GM21526 (cell line): ENCODE results near the gene PAPLN.
"Not testable (repeated sequence)": the region's sequence is repeated elsewhere in the genome, so short reads cannot be mapped to it uniquely, and the experiment has no call there.

ENCODE experiments used
- ATAC-seq: cut with Tn5 transposase; IDR thresholded peaks from one replicate; pipeline ENCODE4 v1.9.1; 2021; ENCODE audit warnings: moderate library complexity; ENCODE audit not compliant: unreplicated experiment, low FRiP score

The PAPLN gene

DNA sequence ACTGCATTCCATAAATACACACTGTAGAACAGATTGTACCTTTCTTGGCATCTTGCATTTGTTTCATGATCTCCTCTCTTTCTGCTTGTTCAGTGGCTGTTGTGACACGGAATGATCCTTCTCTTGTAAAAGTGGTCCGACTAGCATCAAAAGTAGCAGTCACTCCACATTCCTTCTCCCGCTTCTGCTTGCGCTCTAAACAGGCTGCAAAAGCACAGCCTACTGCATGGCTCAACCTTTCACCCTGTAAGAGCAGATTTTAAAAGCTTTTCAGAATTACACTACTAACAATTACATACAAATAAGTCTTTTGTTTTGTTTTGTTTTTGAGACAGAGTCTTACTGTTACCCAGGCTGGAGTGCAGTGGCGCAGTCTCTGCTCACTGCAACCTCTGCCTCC lies 49.8 kb downstream of the PAPLN start:
- no peak for ATAC-seq

GRCh38 chr14:73289308-73289707 lies 52.0 kb downstream of the PAPLN start:
- ATAC-seq, result no peak

GRCh38 chr14:73289729-73290128 lies 52.4 kb downstream of the PAPLN start:
- ATAC-seq, result no peak

DNA sequence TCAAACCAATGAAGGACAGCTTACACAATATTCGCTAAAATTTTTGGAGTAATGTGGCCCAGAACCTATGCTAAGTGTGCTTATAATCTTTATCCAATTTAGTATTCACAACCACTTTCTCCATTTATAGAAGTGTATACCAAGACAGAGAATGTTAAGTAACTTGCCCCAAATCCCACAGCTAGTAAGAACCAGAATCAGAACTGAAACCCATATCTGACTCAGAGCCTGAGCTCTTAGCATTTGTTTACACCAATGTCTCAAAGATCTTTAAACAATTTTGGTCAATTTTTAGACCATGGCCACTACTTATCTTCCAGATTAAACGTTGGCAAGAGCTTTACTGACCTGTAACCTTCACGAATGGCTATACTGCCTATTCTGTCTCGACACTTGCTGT lies 53.0 kb downstream of the PAPLN start:
- ATAC-seq, result no peak

- no peak for ATAC-seq
These were observed 56.8 kb downstream of the PAPLN start for GRCh38 chr14:73293782-73294781.

DNA sequence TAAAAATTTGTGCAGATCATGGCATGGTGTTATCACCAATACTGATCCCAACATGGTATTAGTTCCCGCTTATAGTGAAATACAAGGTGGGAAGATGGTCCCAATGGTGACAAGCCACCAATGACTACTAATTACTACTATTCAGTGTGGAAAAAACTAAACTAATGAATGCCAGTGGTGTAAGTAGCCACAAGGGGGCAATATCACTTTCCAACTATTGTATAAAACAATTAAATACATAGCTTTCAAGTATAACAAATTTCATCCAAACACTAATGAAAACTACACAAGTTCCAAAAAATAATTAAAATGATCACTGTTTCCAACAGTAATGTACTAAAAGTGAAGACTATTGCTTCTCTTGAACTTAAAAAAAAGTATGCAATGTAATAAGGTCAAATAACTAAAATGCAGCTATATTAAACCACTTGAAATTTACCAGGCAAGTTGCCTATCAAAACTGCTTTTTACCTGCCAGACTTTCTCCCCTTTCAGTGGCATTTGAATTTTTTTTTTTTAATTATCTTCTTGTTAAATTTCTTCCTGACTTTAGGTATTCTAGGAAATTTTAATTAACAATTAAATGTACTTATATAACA lies 58.0 kb downstream of the PAPLN start:
- ATAC-seq, result no peak

- ATAC-seq, result no peak
These were observed 68.2 kb downstream of the PAPLN start for GRCh38 chr14:73305499-73305898.

DNA sequence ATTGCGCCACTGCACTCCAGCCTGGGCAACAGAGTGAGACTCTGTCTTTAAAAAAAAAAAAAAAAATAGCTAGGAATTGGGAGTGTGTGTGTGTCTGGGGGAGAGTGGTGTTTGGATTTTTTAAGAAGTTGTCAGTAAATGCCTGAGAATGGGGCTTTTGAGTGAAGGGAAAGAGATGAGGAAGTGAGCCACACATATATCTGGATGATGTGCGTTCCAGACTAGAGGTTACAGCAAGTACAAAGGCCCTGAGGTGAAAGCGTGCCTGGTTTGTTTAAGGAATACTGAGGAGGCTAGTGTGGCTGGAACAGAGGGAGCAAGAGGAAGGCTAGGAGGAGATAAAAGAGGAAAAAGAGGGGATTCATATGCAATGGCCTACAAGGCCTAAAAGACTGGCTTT lies 70.0 kb downstream of the PAPLN start:
- no peak for ATAC-seq

- ATAC-seq, result not testable (repeated sequence)
These were observed 71.9 kb downstream of the PAPLN start for GRCh38 chr14:73309207-73309606.

GRCh38 chr14:73311708-73312030 lies 74.4 kb downstream of the PAPLN start:
- no peak for ATAC-seq

DNA sequence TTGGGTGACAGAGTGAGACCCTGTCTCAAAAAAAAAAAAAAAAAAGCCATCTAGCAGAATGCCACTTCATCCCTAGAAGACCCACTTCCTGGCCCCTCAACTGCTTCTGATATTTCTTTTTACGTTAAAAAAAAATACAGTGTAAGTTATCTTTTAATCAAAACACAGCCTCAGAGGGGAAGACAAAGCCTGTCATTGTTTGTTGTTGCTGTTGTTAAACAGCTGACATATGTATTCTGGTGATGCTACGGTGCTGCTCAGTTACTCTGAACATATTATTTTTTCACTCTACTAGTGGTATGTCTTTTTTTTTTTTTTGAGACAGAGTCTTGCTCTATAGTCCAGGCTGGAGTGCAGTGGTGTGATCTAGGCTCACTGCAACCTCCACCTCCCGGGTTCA lies 75.4 kb downstream of the PAPLN start:
- ATAC-seq, result no peak

DNA sequence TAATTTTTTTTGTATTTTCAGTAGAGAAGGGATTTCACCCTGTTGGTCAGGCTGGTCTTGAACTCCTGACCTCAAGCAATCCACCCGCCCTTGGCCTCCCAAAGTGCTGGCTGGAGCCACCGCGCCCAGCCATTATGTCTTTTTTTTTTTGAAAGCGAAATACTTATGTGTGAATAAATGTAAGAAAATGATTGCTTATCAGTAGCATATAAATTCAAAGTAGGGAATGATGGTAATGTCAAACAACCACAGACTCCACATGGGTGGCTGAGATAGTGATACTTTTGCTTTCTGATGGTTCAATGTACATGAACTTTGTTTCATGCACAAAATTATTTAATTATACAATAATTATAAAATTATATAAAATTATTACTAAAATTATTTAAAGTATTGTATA lies 75.8 kb downstream of the PAPLN start:
- ATAC-seq, result no peak

GRCh38 chr14:73323896-73324399 lies 86.6 kb downstream of the PAPLN start:
- ATAC-seq, result no peak
